WTC11 (cell line): ENCODE data around the gene LRP1.

ENCODE experiments used
- CTCF ChIP-seq: fragments of 200-600 bp; IDR thresholded peaks from 2 replicates; pipeline ENCODE4 v1.8.0; 2022; ENCODE audit warnings: antibody characterized with exemption
- JUN ChIP-seq: sonication (generic); formaldehyde crosslinking; IDR thresholded peaks from 2 replicates; pipeline ENCODE4 v1.8.0; 2023; ENCODE audit warnings: mild to moderate bottlenecking, missing genetic modification reagents
- NFATC4 ChIP-seq: fragments of 250-450 bp; sonication (Bioruptor Pico); IDR thresholded peaks from 2 replicates; pipeline ENCODE4 v1.9.0; 2021; ENCODE audit warnings: mild to moderate bottlenecking
- NFE2L1 ChIP-seq: sonication (generic); formaldehyde crosslinking; IDR thresholded peaks from 2 replicates; pipeline ENCODE4 v1.8.1; 2023; ENCODE audit warnings: missing genetic modification reagents
- NFYB ChIP-seq: sonication (generic); formaldehyde crosslinking; conservative IDR thresholded peaks from 2 replicates; pipeline ENCODE4 v1.8.0; 2022; ENCODE audit warnings: low read depth, missing genetic modification reagents
- NR2C2 ChIP-seq: sonication (generic); formaldehyde crosslinking; IDR thresholded peaks from 2 replicates; pipeline ENCODE4 v1.8.0; 2022; ENCODE audit warnings: mild to moderate bottlenecking, missing genetic modification reagents
- NR3C1 ChIP-seq: sonication (generic); formaldehyde crosslinking; conservative IDR thresholded peaks from 2 replicates; pipeline ENCODE4 v1.8.1; 2023; ENCODE audit warnings: low read depth, mild to moderate bottlenecking, missing genetic modification reagents
- SMAD4 ChIP-seq: sonication (generic); formaldehyde crosslinking; IDR thresholded peaks from 2 replicates; pipeline ENCODE4 v1.8.0; 2022; ENCODE audit warnings: mild to moderate bottlenecking, missing genetic modification reagents
- SP1 ChIP-seq: sonication (generic); formaldehyde crosslinking; conservative IDR thresholded peaks from 2 replicates; pipeline ENCODE4 v1.8.1; 2022; ENCODE audit warnings: missing genetic modification reagents
- TF ChIP-seq, protein P1 (sequence below): fragments of 250-450 bp; sonication (Bioruptor Pico); IDR thresholded peaks from 2 replicates; pipeline ENCODE4 v1.9.0; 2021; ENCODE audit warnings: mild to moderate bottlenecking

DNA sequence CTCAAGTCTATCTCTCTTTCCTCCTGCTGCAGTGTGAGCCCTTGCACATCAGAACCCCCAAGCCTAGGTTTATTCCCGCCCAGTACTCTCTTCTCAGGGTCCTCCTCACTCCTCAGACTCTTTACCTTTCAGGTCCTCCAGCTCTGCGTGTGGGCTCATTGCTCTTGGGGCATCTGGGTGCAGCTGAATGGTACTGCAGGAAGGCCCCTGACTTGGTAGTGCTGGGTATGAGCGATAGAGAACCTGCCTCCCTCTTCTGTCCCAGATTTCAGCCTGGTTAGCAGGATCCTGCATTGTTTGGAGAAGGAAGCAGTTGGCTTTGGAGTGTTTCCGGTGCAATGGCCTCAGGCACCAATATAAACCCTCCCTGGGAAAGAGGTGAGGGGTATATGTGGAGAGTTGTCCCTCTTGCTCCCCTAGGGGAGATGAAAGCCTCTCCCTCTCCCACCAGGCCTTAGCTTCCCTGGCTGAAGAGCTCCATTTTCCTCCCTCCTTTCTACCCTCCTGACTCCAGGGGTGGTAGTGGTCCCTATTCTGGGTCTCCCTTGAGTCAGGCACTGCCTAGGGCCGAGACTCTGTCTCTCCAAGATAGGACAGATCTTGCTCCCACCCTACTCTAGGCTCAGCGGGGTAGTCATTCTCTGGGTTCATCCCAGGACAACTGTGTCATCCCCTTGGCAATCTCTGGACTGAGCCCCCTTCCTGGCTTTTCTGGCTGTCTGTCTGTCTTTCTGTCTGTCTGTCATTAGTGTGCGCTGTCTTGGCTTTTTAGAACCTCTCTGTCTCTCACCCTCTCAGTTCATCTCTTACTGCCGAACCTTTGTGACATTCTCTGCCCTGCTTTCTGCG, 3.8 kb downstream of the LRP1 start:
- TF ChIP-seq CTCF (no peak), JUN (CRISPR knock-in tag) (no peak), NR2C2 (CRISPR knock-in tag) (no peak), SMAD4 (CRISPR knock-in tag) (no peak), NR3C1 (CRISPR knock-in tag) (no peak), NFATC4 (no peak), NFE2L1 (no peak), NFYB (CRISPR knock-in tag) (no peak), SP1 (CRISPR knock-in tag) (no peak)
- TF ChIP-seq, protein P1, sequence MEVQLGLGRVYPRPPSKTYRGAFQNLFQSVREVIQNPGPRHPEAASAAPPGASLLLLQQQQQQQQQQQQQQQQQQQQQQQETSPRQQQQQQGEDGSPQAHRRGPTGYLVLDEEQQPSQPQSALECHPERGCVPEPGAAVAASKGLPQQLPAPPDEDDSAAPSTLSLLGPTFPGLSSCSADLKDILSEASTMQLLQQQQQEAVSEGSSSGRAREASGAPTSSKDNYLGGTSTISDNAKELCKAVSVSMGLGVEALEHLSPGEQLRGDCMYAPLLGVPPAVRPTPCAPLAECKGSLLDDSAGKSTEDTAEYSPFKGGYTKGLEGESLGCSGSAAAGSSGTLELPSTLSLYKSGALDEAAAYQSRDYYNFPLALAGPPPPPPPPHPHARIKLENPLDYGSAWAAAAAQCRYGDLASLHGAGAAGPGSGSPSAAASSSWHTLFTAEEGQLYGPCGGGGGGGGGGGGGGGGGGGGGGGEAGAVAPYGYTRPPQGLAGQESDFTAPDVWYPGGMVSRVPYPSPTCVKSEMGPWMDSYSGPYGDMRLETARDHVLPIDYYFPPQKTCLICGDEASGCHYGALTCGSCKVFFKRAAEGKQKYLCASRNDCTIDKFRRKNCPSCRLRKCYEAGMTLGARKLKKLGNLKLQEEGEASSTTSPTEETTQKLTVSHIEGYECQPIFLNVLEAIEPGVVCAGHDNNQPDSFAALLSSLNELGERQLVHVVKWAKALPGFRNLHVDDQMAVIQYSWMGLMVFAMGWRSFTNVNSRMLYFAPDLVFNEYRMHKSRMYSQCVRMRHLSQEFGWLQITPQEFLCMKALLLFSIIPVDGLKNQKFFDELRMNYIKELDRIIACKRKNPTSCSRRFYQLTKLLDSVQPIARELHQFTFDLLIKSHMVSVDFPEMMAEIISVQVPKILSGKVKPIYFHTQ: no peak
